HEK293 (cell line): Measurements from ENCODE around the gene DIP2C.

Source experiments
- CTCF ChIA-PET: fragments of 350-600 bp; formaldehyde crosslinking; extraction: SDS; loops from one replicate; lab custom pipeline; 2021; ENCODE audit warnings: antibody characterized with exemption; lab: Yijun Ruan, JAX
- POLR2A ChIA-PET: fragments of 300-600 bp; formaldehyde crosslinking; extraction: SDS; loops from one replicate; lab custom pipeline; 2020; ENCODE audit warnings: antibody characterized with exemption, inconsistent platforms; lab: Yijun Ruan, JAX
- H3K27ac ChIP-seq: fragments of 200-500 bp; sonication (Bioruptor generic); 2 replicates; pipeline ENCODE4 v1.5.1; 2014; ENCODE audit warnings: low read depth, low read length, control low read depth, inconsistent platforms; ENCODE audit errors: extremely low read depth
- H3K36me3 ChIP-seq, 2 experiments: fragments of 200-500 bp in 1 of 2; sonication (Bioruptor generic) in 1 of 2; 1 replicate in 1 of 2; 2 replicates in 1 of 2; pipeline ENCODE4 v1.5.1; 2014 to 2017; ENCODE audit warnings: inconsistent platforms in 2 of 2, low read length in 2 of 2; ENCODE audit not compliant: control insufficient read depth in 2 of 2, insufficient read depth in 1 of 2
- H3K4me1 ChIP-seq: fragments of 200-500 bp; sonication (Bioruptor generic); 2 replicates; pipeline ENCODE4 v1.5.1; 2014; ENCODE audit warnings: mild to moderate bottlenecking, low read length, inconsistent platforms; ENCODE audit not compliant: control insufficient read depth, insufficient read depth
- H3K4me3 ChIP-seq: 2 replicates; pipeline ENCODE4 v1.5.1; 2011; ENCODE audit warnings: low read depth, mild to moderate bottlenecking, control low read depth, low read length, moderate library complexity
- H3K9me3 ChIP-seq: fragments of 200-500 bp; sonication (Bioruptor generic); 2 replicates; pipeline ENCODE4 v1.5.1; 2014; ENCODE audit warnings: low read depth, low read length, inconsistent platforms; ENCODE audit not compliant: control insufficient read depth, insufficient read depth
- BCL11B ChIP-seq: fragments of 450-650 bp; formaldehyde crosslinking; IDR thresholded peaks from 2 replicates; pipeline ENCODE4 v1.5.1; 2016; ENCODE audit warnings: low read depth, missing biosample characterization, missing genetic modification characterization
- GFI1B ChIP-seq: fragments of 450-650 bp; formaldehyde crosslinking; IDR thresholded peaks from 2 replicates; pipeline ENCODE4 v1.5.1; 2016; ENCODE audit warnings: missing biosample characterization, missing genetic modification characterization
- HOXA7 ChIP-seq: sonication (generic); formaldehyde crosslinking; IDR thresholded peaks from 2 replicates; pipeline ENCODE4 v1.8.1; 2022; ENCODE audit warnings: missing genetic modification reagents, borderline replicate concordance
- KLF7 ChIP-seq: fragments of 450-650 bp; formaldehyde crosslinking; IDR thresholded peaks from 2 replicates; pipeline ENCODE4 v1.5.1; 2016; ENCODE audit warnings: missing biosample characterization, missing genetic modification characterization, borderline replicate concordance
- KLF9 ChIP-seq: fragments of 450-650 bp; formaldehyde crosslinking; IDR thresholded peaks from 2 replicates; pipeline ENCODE4 v1.5.1; 2016; ENCODE audit warnings: missing biosample characterization, missing genetic modification characterization, low read depth
- OVOL3 ChIP-seq: fragments of 450-650 bp; formaldehyde crosslinking; IDR thresholded peaks from 2 replicates; pipeline ENCODE4 v1.5.1; 2016; ENCODE audit warnings: missing biosample characterization, missing genetic modification characterization
- SETDB1 ChIP-seq: IDR thresholded peaks from one replicate; pipeline ENCODE4 v1.6.1; 2017; ENCODE audit warnings: mild to moderate bottlenecking, low read length, moderate library complexity, mixed read lengths; ENCODE audit not compliant: insufficient read length
- SP2 ChIP-seq: fragments of 450-650 bp; formaldehyde crosslinking; IDR thresholded peaks from 2 replicates; pipeline ENCODE4 v1.5.1; 2016; ENCODE audit warnings: missing biosample characterization, missing genetic modification characterization
- TSHZ1 ChIP-seq: fragments of 450-650 bp; formaldehyde crosslinking; IDR thresholded peaks from 2 replicates; pipeline ENCODE4 v1.5.1; 2016; ENCODE audit warnings: missing biosample characterization, missing genetic modification characterization, borderline replicate concordance
- WT1 ChIP-seq: fragments of 450-650 bp; formaldehyde crosslinking; IDR thresholded peaks from 2 replicates; pipeline ENCODE4 v1.5.1; 2016; ENCODE audit warnings: missing biosample characterization, missing genetic modification characterization
- ZBTB17 ChIP-seq: fragments of 450-650 bp; formaldehyde crosslinking; IDR thresholded peaks from 2 replicates; pipeline ENCODE4 v1.5.1; 2016; ENCODE audit warnings: missing biosample characterization, missing genetic modification characterization
- ZBTB8A ChIP-seq: fragments of 450-650 bp; formaldehyde crosslinking; IDR thresholded peaks from 2 replicates; pipeline ENCODE4 v1.5.1; 2016; ENCODE audit warnings: missing biosample characterization, missing genetic modification characterization
- ZEB2 ChIP-seq: fragments of 450-650 bp; formaldehyde crosslinking; IDR thresholded peaks from 2 replicates; pipeline ENCODE4 v1.5.1; 2016; ENCODE audit warnings: missing biosample characterization, missing genetic modification characterization
- ZNF155 ChIP-seq: fragments of 450-650 bp; formaldehyde crosslinking; IDR thresholded peaks from 2 replicates; pipeline ENCODE4 v1.5.1; 2016; ENCODE audit warnings: missing biosample characterization, missing genetic modification characterization
- ZNF266 ChIP-seq: fragments of 450-650 bp; formaldehyde crosslinking; IDR thresholded peaks from 2 replicates; pipeline ENCODE4 v1.5.1; 2016; ENCODE audit warnings: missing biosample characterization, missing genetic modification characterization, low read depth
- ZNF362 ChIP-seq: fragments of 450-650 bp; formaldehyde crosslinking; IDR thresholded peaks from 2 replicates; pipeline ENCODE4 v1.5.1; 2016; ENCODE audit warnings: missing biosample characterization, missing genetic modification characterization
- ZNF518A ChIP-seq: fragments of 450-650 bp; formaldehyde crosslinking; conservative IDR thresholded peaks from 2 replicates; pipeline ENCODE4 v1.5.1; 2016; ENCODE audit warnings: low read depth, missing biosample characterization, missing genetic modification characterization
- ZNF785 ChIP-seq: fragments of 450-650 bp; formaldehyde crosslinking; IDR thresholded peaks from 2 replicates; pipeline ENCODE4 v1.5.1; 2016; ENCODE audit warnings: missing biosample characterization, missing genetic modification characterization
- TF ChIP-seq, protein P1 (sequence below): fragments of 450-650 bp; IDR thresholded peaks from 2 replicates; pipeline ENCODE4 v1.5.1; 2018; ENCODE audit warnings: missing biosample characterization, mild to moderate bottlenecking, missing genetic modification characterization

The DIP2C gene

GRCh38 chr10:541750-542371, 147.6 kb downstream of the DIP2C start (continued):
- TF ChIP-seq ZNF518A (tag by site-specific recombination): no peak
- TF ChIP-seq SP2: no peak
- peak; percentile 66; the same call in 1 of the 2 replicates for TF ChIP-seq ZEB2 (tag by site-specific recombination)
- peak; percentile 42; the same call in 1 of the 2 replicates for TF ChIP-seq KLF7 (tag by site-specific recombination)
- no peak for TF ChIP-seq SETDB1
- TF ChIP-seq BCL11B (tag by site-specific recombination): peak; percentile 53; the same call in 1 of the 2 replicates
- TF ChIP-seq ZBTB17 (tag by site-specific recombination): peak; percentile 73

DNA sequence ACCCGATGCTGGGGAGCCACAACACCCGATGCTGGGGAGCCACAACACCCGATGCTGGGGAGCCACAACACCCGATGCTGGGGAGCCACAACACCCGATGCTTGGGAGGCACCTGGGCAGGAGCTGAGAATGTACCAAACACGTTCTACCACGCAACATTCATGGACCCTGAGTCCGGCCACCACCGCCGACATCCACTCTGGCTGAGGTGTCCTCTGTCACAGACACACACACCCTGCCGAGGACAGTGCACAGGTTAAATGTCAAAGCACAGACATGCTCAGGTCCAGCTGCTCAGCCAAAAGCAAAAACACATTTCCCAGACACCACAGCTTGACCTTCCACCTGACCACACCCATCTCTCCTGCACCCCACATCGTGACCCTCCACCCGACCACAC, 148.4 kb downstream of the DIP2C start:
- TF ChIP-seq TSHZ1 (tag by site-specific recombination) (no peak), ZNF155 (tag by site-specific recombination) (no peak), ZNF362 (no peak), WT1 (no peak), HOXA7 (no peak), OVOL3 (tag by site-specific recombination) (no peak), GFI1B (no peak), KLF9 (tag by site-specific recombination) (no peak), ZBTB8A (tag by site-specific recombination) (no peak), ZNF266 (tag by site-specific recombination) (no peak), ZNF785 (tag by site-specific recombination) (no peak)
- TF ChIP-seq, protein P1, sequence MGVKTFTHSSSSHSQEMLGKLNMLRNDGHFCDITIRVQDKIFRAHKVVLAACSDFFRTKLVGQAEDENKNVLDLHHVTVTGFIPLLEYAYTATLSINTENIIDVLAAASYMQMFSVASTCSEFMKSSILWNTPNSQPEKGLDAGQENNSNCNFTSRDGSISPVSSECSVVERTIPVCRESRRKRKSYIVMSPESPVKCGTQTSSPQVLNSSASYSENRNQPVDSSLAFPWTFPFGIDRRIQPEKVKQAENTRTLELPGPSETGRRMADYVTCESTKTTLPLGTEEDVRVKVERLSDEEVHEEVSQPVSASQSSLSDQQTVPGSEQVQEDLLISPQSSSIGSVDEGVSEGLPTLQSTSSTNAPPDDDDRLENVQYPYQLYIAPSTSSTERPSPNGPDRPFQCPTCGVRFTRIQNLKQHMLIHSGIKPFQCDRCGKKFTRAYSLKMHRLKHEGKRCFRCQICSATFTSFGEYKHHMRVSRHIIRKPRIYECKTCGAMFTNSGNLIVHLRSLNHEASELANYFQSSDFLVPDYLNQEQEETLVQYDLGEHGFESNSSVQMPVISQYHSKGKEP: no peak
- TF ChIP-seq, all 188 proteins: peak for 0
- H3K9me3 ChIP-seq: no peaks in the 10 kb centered on the region
- H3K27ac ChIP-seq: no peak overlapping the region
- H3K4me1 ChIP-seq: peaks cover 9% of the 10 kb centered on the region
- CTCF ChIA-PET: interaction anchor here (1.7 kb wide), 1 partner anchor 30 kb away, joined by 8 read pairs; no protein-coding TSS in a partner anchor
- H3K36me3 ChIP-seq: no peaks in the 10 kb centered on the region
- POLR2A ChIA-PET: no interaction called here
- no peak overlapping the region for H3K4me3 ChIP-seq
